ENCODE results near the gene INAVA. TPM values are rescaled to one million over a fixed set of nuclear protein-coding genes. Genes with fewer than 3 reads are reported as not detected.

The INAVA gene
- total and polyA plus RNA-seq, 2 experiments from 2014 or later = not detected

- Histone ChIP-seq H4K20me1 (ENCODE audit: insufficient read depth) (no peaks in the 10 kb centered on the region), H3K79me2 (ENCODE audit: insufficient read depth) (0 out of 2 replicates have a peak, but pooled peaks cover 4% of the 10 kb centered on the region), H3K9ac (no peak overlapping the region), H3K4me3 (no peak overlapping the region), H3K27me3 (replicated peaks; ENCODE audit: insufficient read depth) (no peaks in the 10 kb centered on the region), H3K4me1 (ENCODE audit: insufficient read depth) (no peaks in the 10 kb centered on the region), H3K9me3 (ENCODE audit: low read depth) (no peaks in the 10 kb centered on the region), H3K27ac (no peak overlapping the region), H3K4me2 (ENCODE audit: unreplicated experiment) (no peak overlapping the region), H3F3A (ENCODE audit: insufficient read depth) (0 out of 2 replicates have a peak, but pooled peaks cover 4% of the 10 kb centered on the region), H2AFZ (no peak overlapping the region), H3K9me2 (ENCODE audit: insufficient read depth) (no peaks in the 10 kb centered on the region), H3K36me3 (ENCODE audit: low read depth) (peaks cover 87% of the 10 kb centered on the region)
- TF ChIP-seq EZH2phosphoT487 (IDR thresholded peaks at IDR 0.05; ENCODE audit: insufficient read depth, low read depth) (no peak), EZH2 (IDR thresholded peaks at IDR 0.05; ENCODE audit: insufficient read depth, poor library complexity, severe bottlenecking) (no peak)
- in situ Hi-C loops (cut with MboI) = no loop called here
- no peak for DNase-seq
These were observed 44.1 kb upstream of the INAVA start for GRCh38 chr1:200850554-200850953.

DNA sequence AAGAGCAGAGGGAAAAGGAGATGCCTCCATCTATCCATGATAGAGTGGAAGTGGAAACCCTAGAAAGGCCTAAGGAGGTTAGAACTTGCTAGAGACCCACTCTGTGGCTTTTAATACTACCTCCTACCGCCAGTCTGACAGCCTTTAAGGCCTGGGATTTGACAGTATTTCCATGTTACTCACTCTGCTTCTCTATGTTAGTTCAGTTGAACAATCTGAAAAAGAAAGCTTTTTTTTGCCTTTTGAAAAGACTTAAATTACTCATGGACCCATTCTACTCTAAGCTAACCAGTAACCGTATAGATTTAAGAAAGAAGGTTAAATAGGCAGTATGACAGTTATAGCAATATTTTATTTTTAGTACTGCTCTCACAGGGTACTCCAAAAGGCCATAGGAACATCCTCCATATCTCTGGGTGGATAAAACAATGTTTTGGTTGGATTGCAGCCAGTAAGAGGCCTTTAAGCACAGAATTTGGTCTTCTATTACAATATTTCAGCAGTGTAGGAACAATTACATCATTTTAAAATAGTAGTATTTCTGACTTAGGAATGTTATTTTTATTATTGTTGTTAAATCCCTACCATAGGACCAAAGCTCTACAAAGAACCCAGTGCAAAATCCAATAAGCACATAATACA is 37.9 kb upstream of the INAVA start:
- TF ChIP-seq EZH2 (IDR thresholded peaks at IDR 0.05; ENCODE audit: insufficient read depth, poor library complexity, severe bottlenecking) (no peak), EZH2phosphoT487 (IDR thresholded peaks at IDR 0.05; ENCODE audit: insufficient read depth, low read depth) (no peak)
- DNase-seq = no peak
- Histone ChIP-seq H4K20me1 (ENCODE audit: insufficient read depth) (no peaks in the 10 kb centered on the region), H2AFZ (no peak overlapping the region), H3K9me2 (ENCODE audit: insufficient read depth) (no peaks in the 10 kb centered on the region), H3K4me1 (ENCODE audit: insufficient read depth) (0 out of 2 replicates have a peak, but pooled peaks cover 6% of the 10 kb centered on the region), H3F3A (ENCODE audit: insufficient read depth) (peaks cover 20% of the 10 kb centered on the region), H3K9ac (no peak overlapping the region), H3K36me3 (ENCODE audit: low read depth) (peaks cover 62% of the 10 kb centered on the region), H3K9me3 (ENCODE audit: low read depth) (no peaks in the 10 kb centered on the region), H3K79me2 (ENCODE audit: insufficient read depth) (no peaks in the 10 kb centered on the region), H3K4me3 (no peak overlapping the region), H3K27me3 (replicated peaks; ENCODE audit: insufficient read depth) (no peaks in the 10 kb centered on the region), H3K4me2 (ENCODE audit: unreplicated experiment) (no peak overlapping the region), H3K27ac (no peak overlapping the region)
- WGBS, 2 experiments (ENCODE audit: low coverage in 1 of 2, low lambda C conversion rate in 2 of 2, missing lambda C conversion rate in 2 of 2) = 92 to 98% methylated on average over 2 of the region's 2 CpGs
- in situ Hi-C loops (cut with MboI) = no loop called here

- in situ Hi-C loops (cut with MboI) = no loop called here
- no peak overlapping the region for H2AFZ ChIP-seq
- H3K9me3 ChIP-seq (ENCODE audit: low read depth) = no peaks in the 10 kb centered on the region
- no peak overlapping the region for H3K4me3 ChIP-seq
- no peaks in the 10 kb centered on the region for H3K79me2 ChIP-seq (ENCODE audit: insufficient read depth)
- 0 out of 2 replicates have a peak, but pooled peaks cover 6% of the 10 kb centered on the region for H3K4me1 ChIP-seq (ENCODE audit: insufficient read depth)
- H3K9me2 ChIP-seq (ENCODE audit: insufficient read depth) = no peaks in the 10 kb centered on the region
- H3K27ac ChIP-seq = no peak overlapping the region
- DNase-seq = no peak
- no peak overlapping the region for H3K4me2 ChIP-seq (ENCODE audit: unreplicated experiment)
- WGBS, 2 experiments (ENCODE audit: low coverage in 1 of 2, low lambda C conversion rate in 2 of 2, missing lambda C conversion rate in 2 of 2) = 97 to 100% methylated on average over 1 of the region's 1 CpG
- H3K9ac ChIP-seq = no peak overlapping the region
- peaks cover 20% of the 10 kb centered on the region for H3F3A ChIP-seq (ENCODE audit: insufficient read depth)
- H4K20me1 ChIP-seq (ENCODE audit: insufficient read depth) = no peaks in the 10 kb centered on the region
- peaks cover 61% of the 10 kb centered on the region for H3K36me3 ChIP-seq (ENCODE audit: low read depth)
- no peaks in the 10 kb centered on the region for H3K27me3 ChIP-seq (replicated peaks; ENCODE audit: insufficient read depth)
- TF ChIP-seq EZH2phosphoT487 (IDR thresholded peaks at IDR 0.05; ENCODE audit: insufficient read depth, low read depth) (no peak), EZH2 (IDR thresholded peaks at IDR 0.05; ENCODE audit: insufficient read depth, poor library complexity, severe bottlenecking) (no peak)
These were observed 36.9 kb upstream of the INAVA start for GRCh38 chr1:200857804-200858203.

- no peaks in the 10 kb centered on the region for H3K9me3 ChIP-seq (ENCODE audit: low read depth)
- H3K4me3 ChIP-seq = no peak overlapping the region
- no peaks in the 10 kb centered on the region for H3K9me2 ChIP-seq (ENCODE audit: insufficient read depth)
- H3K9ac ChIP-seq = no peak overlapping the region
- no peak overlapping the region for H2AFZ ChIP-seq
- no peak for TF ChIP-seq EZH2phosphoT487 (IDR thresholded peaks at IDR 0.05; ENCODE audit: insufficient read depth, low read depth)
- no peak for TF ChIP-seq EZH2 (IDR thresholded peaks at IDR 0.05; ENCODE audit: insufficient read depth, poor library complexity, severe bottlenecking)
- peaks cover 35% of the 10 kb centered on the region for H3K36me3 ChIP-seq (ENCODE audit: low read depth)
- H3K27me3 ChIP-seq (replicated peaks; ENCODE audit: insufficient read depth) = no peaks in the 10 kb centered on the region
- H3F3A ChIP-seq (ENCODE audit: insufficient read depth) = peaks cover 16% of the 10 kb centered on the region
- no peaks in the 10 kb centered on the region for H3K79me2 ChIP-seq (ENCODE audit: insufficient read depth)
- no peaks in the 10 kb centered on the region for H4K20me1 ChIP-seq (ENCODE audit: insufficient read depth)
- DNase-seq = no peak
- 96 to 98% methylated on average over 2 of the region's 2 CpGs for WGBS, 2 experiments (ENCODE audit: low coverage in 1 of 2, low lambda C conversion rate in 2 of 2, missing lambda C conversion rate in 2 of 2)
- 0 out of 2 replicates have a peak, but pooled peaks cover 3% of the 10 kb centered on the region for H3K4me1 ChIP-seq (ENCODE audit: insufficient read depth)
- in situ Hi-C loops (cut with MboI) = no loop called here
- H3K4me2 ChIP-seq (ENCODE audit: unreplicated experiment) = no peak overlapping the region
- H3K27ac ChIP-seq = no peak overlapping the region
These were observed 32.6 kb upstream of the INAVA start for GRCh38 chr1:200861937-200862647.
